HepG2 (cell line): ENCODE data around the gene PTGER4. TPM values are rescaled to one million over a fixed set of nuclear protein-coding genes. Genes with fewer than 3 reads are reported as not detected.

ENCODE experiments used
- ATAC-seq: fragments of 200-7000 bp; cut with Tn5 transposase; 3 replicates; pipeline ENCODE4 v1.9.1; 2020; ENCODE audit warnings: mild to moderate bottlenecking, moderate library complexity
- BruUV-seq: library from RNA; stranded (reverse); fragments of 400-500 nt; replicated peaks from 2 replicates; lab custom pipeline; 2021; lab: Mats Ljungman, UMichigan
- CTCF ChIA-PET: fragments of 300-600 bp; formaldehyde crosslinking; extraction: SDS; loops from one replicate; lab custom pipeline; 2021; ENCODE audit warnings: low total read pairs, inconsistent platforms, low intra/inter-chr PET ratio; lab: Yijun Ruan, JAX
- POLR2A ChIA-PET: fragments of 350-600 bp; sonication (Branson Sonifier 250); formaldehyde crosslinking; loops from one replicate; lab custom pipeline; 2020; ENCODE audit warnings: antibody characterized with exemption, inconsistent platforms; lab: Yijun Ruan, JAX
- DNase-seq: peaks from one replicate; pipeline ENCODE4 v3.0.0-alpha.2; 2015; ENCODE audit warnings: low spot score
- FAIRE-seq: peaks from 3 replicates; lab custom pipeline; 2011; peaks lifted over from hg19 to GRCh38; lab: Jason Lieb, UNC
- H2AFZ ChIP-seq: one replicate; pipeline ENCODE4 v1.6.1; 2011; ENCODE audit warnings: low read length, inconsistent platforms
- H3K27ac ChIP-seq: fragments of 300-600 bp; 3 replicates; pipeline ENCODE4 v1.8.0; 2011; ENCODE audit warnings: mixed run types, mild to moderate bottlenecking, mixed read lengths, low read length, inconsistent platforms; ENCODE audit not compliant: insufficient read depth; ENCODE audit errors: extremely low read length
- H3K27me3 ChIP-seq, 2 experiments: fragments of 200-600 bp in 1 of 2; 2 replicates in 1 of 2; 3 replicates in 1 of 2; pipeline versions ENCODE4 v1.6.0 to v1.8.0; 2011; ENCODE audit warnings: low read length in 2 of 2, mild to moderate bottlenecking in 2 of 2, moderate library complexity in 2 of 2, inconsistent platforms in 1 of 2; ENCODE audit not compliant: insufficient read depth in 2 of 2, control insufficient read depth in 1 of 2
- H3K36me3 ChIP-seq, 2 experiments: fragments of 200-600 bp in 1 of 2; replicated peaks in 1 of 2; 2 replicates in 1 of 2; 3 replicates in 1 of 2; pipeline versions ENCODE4 v1.5.1 to v1.8.0; 2011; ENCODE audit warnings: low read length in 2 of 2, inconsistent platforms in 1 of 2; ENCODE audit not compliant: insufficient read depth in 2 of 2, control insufficient read depth in 1 of 2
- H3K4me1 ChIP-seq: 2 replicates; pipeline ENCODE4 v1.5.1; 2012; ENCODE audit warnings: low read length, inconsistent platforms; ENCODE audit not compliant: insufficient read depth
- H3K4me2 ChIP-seq: 2 replicates; pipeline ENCODE4 v1.6.0; 2011; ENCODE audit warnings: low read depth, low read length, inconsistent platforms
- H3K4me3 ChIP-seq, 3 experiments: fragments of 200-600 bp in 1 of 3; sonication (generic), shearing (Covaris generic) in 1 of 3; replicated peaks in 1 of 3; 2 replicates each; pipeline ENCODE4 v1.5.1; 2011 to 2016; ENCODE audit warnings: low read length in 3 of 3, inconsistent platforms in 2 of 3, low read depth in 2 of 3, mild to moderate bottlenecking in 2 of 3, control low read depth in 1 of 3, mixed read lengths in 1 of 3; ENCODE audit not compliant: insufficient read depth in 1 of 3
- H3K79me2 ChIP-seq: one replicate; pipeline ENCODE4 v1.6.1; 2011; ENCODE audit warnings: low read length, inconsistent platforms; ENCODE audit not compliant: insufficient read depth
- H3K9ac ChIP-seq: 2 replicates; pipeline ENCODE4 v1.6.0; 2011; ENCODE audit warnings: mild to moderate bottlenecking, low read depth, low read length, inconsistent platforms; ENCODE audit not compliant: insufficient read depth
- H3K9me3 ChIP-seq: 2 replicates; pipeline ENCODE4 v1.5.1; 2012; ENCODE audit warnings: mild to moderate bottlenecking, low read length
- H4K20me1 ChIP-seq: 2 replicates; pipeline ENCODE4 v1.6.0; 2011; ENCODE audit warnings: inconsistent platforms, mild to moderate bottlenecking, low read length, moderate library complexity; ENCODE audit not compliant: insufficient read depth
- AGO2 ChIP-seq: fragments of 200-400 bp; formaldehyde crosslinking; optimal IDR thresholded peaks from 2 replicates; pipeline ENCODE3; 2017; ENCODE audit warnings: mild to moderate bottlenecking, low read depth, low read length, moderate library complexity
- ATF7-NPFF ChIP-seq: sonication (generic); formaldehyde crosslinking; IDR thresholded peaks from 2 replicates; pipeline ENCODE4 v1.8.1; 2023; ENCODE audit warnings: mild to moderate bottlenecking, low read depth, missing genetic modification reagents, moderate library complexity
- CBX2 ChIP-seq, 2 experiments: fragments of 200-600 bp in 1 of 2; sonication (generic); formaldehyde crosslinking in 1 of 2; IDR thresholded peaks; 2 replicates each; pipeline versions ENCODE4 v1.7.0 to v1.8.1; 2018 to 2022; ENCODE audit warnings: low read depth in 2 of 2, low read length in 1 of 2, mild to moderate bottlenecking in 1 of 2, missing genetic modification reagents in 1 of 2
- DPF2 ChIP-seq: sonication (generic); formaldehyde crosslinking; IDR thresholded peaks from 2 replicates; pipeline ENCODE4 v1.4.0; 2020; ENCODE audit warnings: mild to moderate bottlenecking, low read depth, missing genetic modification reagents, borderline replicate concordance
- JUNB ChIP-seq: sonication (generic); formaldehyde crosslinking; IDR thresholded peaks from 2 replicates; pipeline ENCODE4 v1.8.0; 2022; ENCODE audit warnings: missing genetic modification reagents, mild to moderate bottlenecking, borderline replicate concordance
- KLF15 ChIP-seq: sonication (generic); formaldehyde crosslinking; IDR thresholded peaks from 2 replicates; pipeline ENCODE4 v1.8.1; 2023; ENCODE audit warnings: borderline replicate concordance, mild to moderate bottlenecking, inconsistent platforms, missing genetic modification reagents, mixed read lengths
- MBD4 ChIP-seq: IDR thresholded peaks from 2 replicates; pipeline ENCODE4 v1.6.1; 2012; ENCODE audit warnings: low read length, inconsistent platforms, borderline replicate concordance
- MEIS2 ChIP-seq: sonication (generic); formaldehyde crosslinking; IDR thresholded peaks from 2 replicates; pipeline ENCODE4 v1.9.0; 2021; ENCODE audit warnings: mild to moderate bottlenecking, missing genetic modification reagents
- NBN ChIP-seq: fragments of 450-650 bp; conservative IDR thresholded peaks from 2 replicates; pipeline ENCODE4 v1.6.1; 2017
- RXRA ChIP-seq: sonication (generic); formaldehyde crosslinking; IDR thresholded peaks from 2 replicates; pipeline ENCODE4 v1.5.1; 2020; ENCODE audit warnings: missing genetic modification reagents
- SIX4 ChIP-seq: sonication (generic); formaldehyde crosslinking; IDR thresholded peaks from 2 replicates; pipeline ENCODE4 v1.4.0; 2020; ENCODE audit warnings: missing genetic modification reagents
- THYN1 ChIP-seq: sonication (generic); formaldehyde crosslinking; IDR thresholded peaks from 2 replicates; pipeline ENCODE4 v1.8.1; 2023; ENCODE audit warnings: low read depth, mild to moderate bottlenecking, moderate library complexity, missing genetic modification reagents, borderline replicate concordance
- ZBTB43 ChIP-seq: sonication (generic); formaldehyde crosslinking; conservative IDR thresholded peaks from 2 replicates; pipeline ENCODE4 v1.4.0; 2020; ENCODE audit warnings: missing genetic modification reagents
- ZNF17 ChIP-seq: sonication (generic); formaldehyde crosslinking; IDR thresholded peaks from 2 replicates; pipeline ENCODE4 v1.5.0; 2020; ENCODE audit warnings: mild to moderate bottlenecking, missing genetic modification reagents
- ZNF441 ChIP-seq: sonication (generic); formaldehyde crosslinking; IDR thresholded peaks from 2 replicates; pipeline ENCODE4 v1.7.0; 2021; ENCODE audit warnings: missing genetic modification reagents, borderline replicate concordance
- ZNF652 ChIP-seq: IDR thresholded peaks from 2 replicates; pipeline ENCODE4 v1.6.1; 2016; ENCODE audit warnings: low read depth, borderline replicate concordance
- ZNF747 ChIP-seq: sonication (generic); formaldehyde crosslinking; IDR thresholded peaks from 2 replicates; pipeline ENCODE4 v1.8.1; 2023; ENCODE audit warnings: missing genetic modification reagents, mild to moderate bottlenecking, borderline replicate concordance
- ZNF891 ChIP-seq: sonication (generic); formaldehyde crosslinking; IDR thresholded peaks from 2 replicates; pipeline ENCODE4 v1.5.0; 2020; ENCODE audit warnings: mild to moderate bottlenecking, missing genetic modification reagents
- WGBS: methylation state at CpG from one replicate; pipeline ENCODE4 v1.1.6; 2017; ENCODE audit warnings: low lambda C conversion rate; 5-methylcytosine and 5-hydroxymethylcytosine counted together
- in situ Hi-C: cut with HindIII; loops from 2 replicates; pipeline ENCODE4 v1.10.0; 2017; ENCODE audit warnings: low pct_unique_long_range_greater_than_20kb; ENCODE audit not compliant: extremely low pct_ligation_motif_present
- intact Hi-C: fragments of 100-400 bp; cut with micrococcal nuclease; formaldehyde crosslinking; loops from one replicate; pipeline ENCODE4 v1.10.0; 2022; ENCODE audit not compliant: unreplicated experiment
- polyA plus RNA-seq, 8 experiments: library from polyadenylated mRNA; depleted of rRNA in 3 of 8; stranded (reverse) in 7 of 8; unstranded in 1 of 8; fragments of >200 nt; fragmentation: Illumina TruSeq in 4 of 8; extraction: Trizol in 4 of 8; gene quantifications; 2 replicates each; pipeline versions ENCODE4 v1.2.1 to v1.2.3, GENCODE V29; 2011 to 2016; ENCODE audit warnings: low read depth in 4 of 8, missing spikeins in 1 of 8, mixed read lengths in 1 of 8; ENCODE audit not compliant: insufficient read depth in 1 of 8
- total RNA-seq, 5 experiments: library from RNA; depleted of rRNA; stranded (reverse); fragments of >200 nt; fragmentation: Illumina TruSeq; extraction: Trizol; gene quantifications; 2 replicates each; pipeline ENCODE4 v1.2.3, GENCODE V29; 2016; ENCODE audit warnings: low read depth in 1 of 5
- TF ChIP-seq, protein P1 (sequence below): sonication (generic); formaldehyde crosslinking; IDR thresholded peaks from 2 replicates; pipeline ENCODE4 v1.4.0; 2020; ENCODE audit warnings: missing genetic modification reagents
- TF ChIP-seq, protein P2 (sequence below): sonication (generic); formaldehyde crosslinking; IDR thresholded peaks from 2 replicates; pipeline ENCODE4 v1.4.0; 2020; ENCODE audit warnings: mild to moderate bottlenecking, missing genetic modification reagents

PTGER4 gene
- total and polyA plus RNA-seq, 2 of the 13 experiments (the other 11 are each of a cell fraction or from before 2014, with no cell fraction given) = 0.01 to 0.11 TPM

- Histone ChIP-seq H2AFZ (no peak overlapping the region), H3K9ac (no peak overlapping the region), H3K4me2 (no peak overlapping the region), H3K27ac (no peak overlapping the region), H4K20me1 (no peaks in the 10 kb centered on the region), H3K36me3 (no peaks in the 10 kb centered on the region), H3K4me3 (no peak overlapping the region), H3K27me3 (no peaks in the 10 kb centered on the region), H3K79me2 (no peaks in the 10 kb centered on the region), H3K4me1 (no peaks in the 10 kb centered on the region), H3K9me3 (no peaks in the 10 kb centered on the region)
- BruUV-seq = no TSS peak
- intact Hi-C loops (no loop called here), in situ Hi-C loops (no loop called here)
- no peak for TF ChIP-seq ZNF891 (CRISPR knock-in tag)
- TF ChIP-seq KLF15 (CRISPR knock-in tag) = no peak
- no peak for TF ChIP-seq JUNB (CRISPR knock-in tag)
- TF ChIP-seq ZNF441 (CRISPR knock-in tag) = no peak
- TF ChIP-seq, protein P1, sequence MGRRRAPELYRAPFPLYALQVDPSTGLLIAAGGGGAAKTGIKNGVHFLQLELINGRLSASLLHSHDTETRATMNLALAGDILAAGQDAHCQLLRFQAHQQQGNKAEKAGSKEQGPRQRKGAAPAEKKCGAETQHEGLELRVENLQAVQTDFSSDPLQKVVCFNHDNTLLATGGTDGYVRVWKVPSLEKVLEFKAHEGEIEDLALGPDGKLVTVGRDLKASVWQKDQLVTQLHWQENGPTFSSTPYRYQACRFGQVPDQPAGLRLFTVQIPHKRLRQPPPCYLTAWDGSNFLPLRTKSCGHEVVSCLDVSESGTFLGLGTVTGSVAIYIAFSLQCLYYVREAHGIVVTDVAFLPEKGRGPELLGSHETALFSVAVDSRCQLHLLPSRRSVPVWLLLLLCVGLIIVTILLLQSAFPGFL (CRISPR knock-in tag) = no peak
- no peak for TF ChIP-seq THYN1 (CRISPR knock-in tag)
- no peak for TF ChIP-seq ATF7-NPFF (CRISPR knock-in tag)
- no peak for TF ChIP-seq NBN
- no peak for TF ChIP-seq ZNF17
- TF ChIP-seq DPF2 = no peak
- TF ChIP-seq ZNF747 (CRISPR knock-in tag) = no peak
- TF ChIP-seq MBD4 = no peak
- no peak for TF ChIP-seq RXRA
- no peak for TF ChIP-seq AGO2
- no peak for TF ChIP-seq ZNF652 (CRISPR knock-in tag)
- no peak for TF ChIP-seq CBX2 (IDR thresholded peaks at IDR 0.05; ENCODE audit: low read depth, low read length)
- TF ChIP-seq CBX2 (CRISPR knock-in tag; IDR thresholded peaks at IDR 0.05; ENCODE audit: low read depth) = no peak
- no peak for TF ChIP-seq ZBTB43
- no peak for TF ChIP-seq SIX4 (CRISPR knock-in tag)
- TF ChIP-seq, protein P2, sequence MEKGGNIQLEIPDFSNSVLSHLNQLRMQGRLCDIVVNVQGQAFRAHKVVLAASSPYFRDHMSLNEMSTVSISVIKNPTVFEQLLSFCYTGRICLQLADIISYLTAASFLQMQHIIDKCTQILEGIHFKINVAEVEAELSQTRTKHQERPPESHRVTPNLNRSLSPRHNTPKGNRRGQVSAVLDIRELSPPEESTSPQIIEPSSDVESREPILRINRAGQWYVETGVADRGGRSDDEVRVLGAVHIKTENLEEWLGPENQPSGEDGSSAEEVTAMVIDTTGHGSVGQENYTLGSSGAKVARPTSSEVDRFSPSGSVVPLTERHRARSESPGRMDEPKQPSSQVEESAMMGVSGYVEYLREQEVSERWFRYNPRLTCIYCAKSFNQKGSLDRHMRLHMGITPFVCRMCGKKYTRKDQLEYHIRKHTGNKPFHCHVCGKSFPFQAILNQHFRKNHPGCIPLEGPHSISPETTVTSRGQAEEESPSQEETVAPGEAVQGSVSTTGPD (CRISPR knock-in tag) = no peak
- no peak for TF ChIP-seq MEIS2
- ChIA-PET POLR2A (no interaction called here), CTCF (no interaction called here)
- no peak for DNase-seq
- WGBS = 62% methylated on average over 3 of the region's 3 CpGs
- no peak for FAIRE-seq
- ATAC-seq = no peak
Observed at GRCh38 chr5:40651201-40651600, 28.5 kb upstream of the PTGER4 start.
